Non-pigmented ciliary epithelial cell (primary cell): ENCODE measurements around the gene ANXA8L1.
A peak's percentile ranks its signal among the peaks of the same experiment; 100 is the strongest.
"Not testable (repeated sequence)": the region's sequence is repeated elsewhere in the genome, so short reads cannot be mapped to it uniquely, and the experiment has no call there.

ENCODE experiments used
- DNase-seq: peaks from one replicate; pipeline ENCODE4 v3.0.0-alpha.2; 2010; ENCODE audit warnings: low read depth

The ANXA8L1 gene

GRCh38 chr10:46375406-46375805, at the start of gene ANXA8L1:
Gene ANXA8L1, plus strand, starts transcription at chr10:46375776. Its CDS starts 76 bp downstream, at chr10:46375852.
- DNase-seq, result not testable (repeated sequence)

- DNase-seq, result no peak
Measured at GRCh38 chr10:46326066-46326465, 49.5 kb upstream of the ANXA8L1 start.

GRCh38 chr10:46326971-46327370, 48.6 kb upstream of the ANXA8L1 start:
- no peak for DNase-seq

GRCh38 chr10:46327685-46328084, 47.9 kb upstream of the ANXA8L1 start:
- DNase-seq, result no peak

GRCh38 chr10:46328853-46329689, 46.5 kb upstream of the ANXA8L1 start:
- DNase-seq, result no peak

GRCh38 chr10:46329690-46330016, 45.9 kb upstream of the ANXA8L1 start:
- no peak for DNase-seq

- no peak for DNase-seq
Measured at GRCh38 chr10:46330894-46331293, 44.7 kb upstream of the ANXA8L1 start.

- peak; percentile 3 for DNase-seq
Measured at GRCh38 chr10:46365484-46365883, 10.1 kb upstream of the ANXA8L1 start.

- DNase-seq, result not testable (repeated sequence)
Measured at GRCh38 chr10:46367209-46367608, 8.4 kb upstream of the ANXA8L1 start.

GRCh38 chr10:46367666-46368240, 7.8 kb upstream of the ANXA8L1 start:
- not testable (repeated sequence) for DNase-seq

- DNase-seq, result not testable (repeated sequence)
Measured at GRCh38 chr10:46368956-46369355, 6.6 kb upstream of the ANXA8L1 start.

- not testable (repeated sequence) for DNase-seq
Measured at GRCh38 chr10:46374410-46374809, 1.2 kb upstream of the ANXA8L1 start.

GRCh38 chr10:46377022-46377421, 1.4 kb downstream of the ANXA8L1 start:
- not testable (repeated sequence) for DNase-seq

GRCh38 chr10:46377651-46378050, 2.1 kb downstream of the ANXA8L1 start:
- not testable (repeated sequence) for DNase-seq

GRCh38 chr10:46378108-46378507, 2.5 kb downstream of the ANXA8L1 start:
- DNase-seq, result not testable (repeated sequence)

- not testable (repeated sequence) for DNase-seq
Measured at GRCh38 chr10:46379233-46379848, 3.8 kb downstream of the ANXA8L1 start.

- DNase-seq, result not testable (repeated sequence)
Measured at GRCh38 chr10:46385858-46386257, 10.3 kb downstream of the ANXA8L1 start.

GRCh38 chr10:46386694-46387093, 11.1 kb downstream of the ANXA8L1 start:
- not testable (repeated sequence) for DNase-seq

GRCh38 chr10:46387309-46387902, 11.8 kb downstream of the ANXA8L1 start:
- DNase-seq, result not testable (repeated sequence)

- DNase-seq, result not testable (repeated sequence)
Measured at GRCh38 chr10:46391422-46391821, 15.8 kb downstream of the ANXA8L1 start.

GRCh38 chr10:46396441-46397279, 21.1 kb downstream of the ANXA8L1 start:
- peak; percentile 27 for DNase-seq

GRCh38 chr10:46397767-46398166, 22.2 kb downstream of the ANXA8L1 start:
- not testable (repeated sequence) for DNase-seq
